Esophagus (tissue), 2 donors: Measurements from ENCODE around the gene AMFR. TPM values are rescaled to one million over a fixed set of nuclear protein-coding genes. Genes with fewer than 3 reads are reported as not detected.

Experiments
- H3K27ac ChIP-seq, 2 donors: one replicate each; pipeline ENCODE4 v1.5.1; 2013; ENCODE audit warnings: low read depth in 2 of 2, mild to moderate bottlenecking in 2 of 2, inconsistent platforms in 1 of 2, low read length in 1 of 2, moderate library complexity in 1 of 2
- H3K27me3 ChIP-seq, 2 donors: one replicate each; pipeline ENCODE4 v1.6.1; 2013; ENCODE audit warnings: low read length in 2 of 2, control low read depth in 1 of 2, mild to moderate bottlenecking in 1 of 2; ENCODE audit not compliant: insufficient read depth in 2 of 2, control insufficient read depth in 1 of 2
- H3K36me3 ChIP-seq, 2 donors: one replicate each; pipeline ENCODE4 v1.6.1; 2013; ENCODE audit warnings: low read length in 1 of 2; ENCODE audit not compliant: control insufficient read depth in 2 of 2, insufficient read depth in 2 of 2
- H3K4me1 ChIP-seq, 2 donors: one replicate each; pipeline ENCODE4 v1.6.1; 2013; ENCODE audit warnings: low read length in 1 of 2; ENCODE audit not compliant: control insufficient read depth in 2 of 2, insufficient read depth in 2 of 2
- H3K4me3 ChIP-seq, 2 donors: one replicate each; pipeline ENCODE4 v1.5.1; 2013; ENCODE audit warnings: low read length in 2 of 2, mild to moderate bottlenecking in 2 of 2, low read depth in 1 of 2, moderate library complexity in 1 of 2
- H3K9me3 ChIP-seq, 2 donors: one replicate each; pipeline ENCODE4 v1.6.1; 2013; ENCODE audit warnings: mild to moderate bottlenecking in 2 of 2, low read depth in 1 of 2, low read length in 1 of 2, moderate library complexity in 1 of 2; ENCODE audit not compliant: control insufficient read depth in 2 of 2, insufficient read depth in 1 of 2
- WGBS, 2 donors: extraction: QIAGEN DNeasy Blood & Tissue Kit; methylation state at CpG; one replicate each; pipeline ENCODE4 v1.1.7; 2013; 5-methylcytosine and 5-hydroxymethylcytosine counted together
- polyA plus RNA-seq, 2 donors: library from polyadenylated mRNA; stranded (reverse); fragments of 200-250 nt; gene quantifications; one replicate each; pipeline ENCODE4 v1.2.3, GENCODE V29; 2013
- donor health status: healthy with polysubstance abuse.
- donor health status: Bipolar disorder and iron deficiency.

The AMFR gene
- polyA plus RNA-seq, 2 donors = 57.3 to 62.5 TPM

DNA sequence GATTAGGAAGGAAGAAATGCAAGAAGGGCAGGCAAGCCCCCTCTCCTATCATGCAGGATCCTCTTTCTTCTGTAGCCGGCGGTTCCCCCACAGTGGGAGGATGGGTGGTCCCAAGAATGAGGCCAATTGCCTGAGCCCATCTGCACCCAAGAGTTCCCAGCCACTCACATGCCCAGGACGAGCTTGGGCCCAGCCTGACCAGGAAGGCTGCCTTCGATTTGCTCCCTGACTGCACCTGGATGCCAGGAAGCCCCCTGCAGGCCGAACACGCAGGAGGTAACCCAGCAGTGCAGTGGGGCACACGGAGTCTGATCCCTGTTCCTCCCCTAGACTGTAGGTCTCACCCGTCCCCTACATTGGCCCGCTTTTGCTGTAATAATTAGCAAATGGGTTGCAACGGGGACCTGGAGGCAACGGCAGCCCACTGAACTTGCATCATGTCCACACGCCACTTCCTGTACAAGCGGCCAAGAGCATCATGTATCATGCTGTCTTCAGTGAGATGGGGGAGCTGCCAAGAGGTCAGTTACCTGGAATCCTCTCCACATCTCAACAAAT is 67.5 kb downstream of the AMFR start:
- Histone ChIP-seq H3K36me3 (peaks cover 5 to 9% of the 10 kb centered on the region in 2 donors), H3K9me3 (no peaks in the 10 kb centered on the region), H3K4me3 (no peak overlapping the region), H3K4me1 (peaks cover 2 to 7% of the 10 kb centered on the region in 2 donors), H3K27ac (peak overlapping the region in 1 of 2 donors; percentile 14), H3K27me3 (no peaks in the 10 kb centered on the region)
- WGBS, 2 donors = 84 to 87% methylated on average over 13 of the region's 13 CpGs

- Histone ChIP-seq H3K9me3 (no peaks in the 10 kb centered on the region), H3K27me3 (no peaks in the 10 kb centered on the region), H3K36me3 (peaks cover 0 to 4% of the 10 kb centered on the region in 2 donors), H3K4me1 (peaks cover 2 to 7% of the 10 kb centered on the region in 2 donors), H3K4me3 (peak overlapping the region in 1 of 2 donors; percentile 47), H3K27ac (peak overlapping the region in 1 of 2 donors; percentile 14)
- 60 to 63% methylated on average over 13 of the region's 13 CpGs for WGBS, 2 donors
These were observed 68.0 kb downstream of the AMFR start for GRCh38 chr16:56357241-56357764.

DNA sequence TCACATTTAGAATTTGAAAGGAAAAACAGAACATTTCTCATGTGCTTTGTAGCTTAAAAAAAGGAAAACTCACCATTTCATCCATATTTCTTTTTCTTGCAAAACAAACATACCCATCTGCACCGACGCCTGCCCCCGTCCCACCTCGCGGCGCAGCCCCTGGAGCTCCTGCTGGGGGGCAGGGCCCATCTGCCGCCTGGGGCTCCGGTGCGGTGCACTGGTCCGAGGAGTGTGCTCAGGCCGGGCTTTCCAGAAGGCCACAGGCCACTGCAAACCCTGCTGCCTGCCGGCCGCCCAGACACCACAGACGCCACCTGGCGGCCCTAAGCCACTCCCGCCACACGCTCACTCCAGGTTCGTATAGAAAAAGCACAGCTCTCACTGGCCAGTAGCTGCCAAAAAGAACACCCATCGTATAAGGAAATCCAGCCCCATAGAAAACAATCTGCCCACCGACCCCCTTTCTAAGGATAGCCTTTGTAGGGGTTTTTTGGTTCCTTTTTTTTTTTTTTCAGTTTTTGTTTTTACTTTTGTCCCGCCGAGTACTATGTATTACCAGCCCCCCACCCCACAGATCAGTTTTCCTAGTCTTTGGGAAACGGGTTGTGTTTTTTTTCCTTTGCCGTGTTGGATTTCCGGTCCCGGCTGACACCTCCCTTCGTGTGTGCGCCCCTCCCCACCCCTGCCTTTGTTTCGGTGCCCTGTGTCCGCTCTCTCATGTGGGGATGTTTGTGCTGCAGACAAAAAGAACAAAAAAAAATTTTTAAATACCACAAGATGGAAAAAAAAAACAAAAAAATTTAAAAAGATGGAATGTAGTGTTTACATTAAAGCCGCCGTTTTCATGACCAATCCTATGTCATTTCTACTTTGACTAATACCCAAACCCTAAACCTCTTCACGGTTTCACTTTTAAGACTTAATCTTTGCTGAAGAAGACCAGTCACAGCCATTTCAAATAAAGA is 68.8 kb downstream of the AMFR start:
- H3K4me3 ChIP-seq = peak overlapping the region; percentile 35 to 47

GRCh38 chr16:56355786-56356275 is 69.5 kb downstream of the AMFR start:
- no peaks in the 10 kb centered on the region for H3K27me3 ChIP-seq
- H3K9me3 ChIP-seq = no peaks in the 10 kb centered on the region
- H3K4me1 ChIP-seq = peaks cover 2 to 7% of the 10 kb centered on the region in 2 donors
- no peak overlapping the region for H3K4me3 ChIP-seq
- H3K27ac ChIP-seq = no peak overlapping the region
- no peaks in the 10 kb centered on the region for H3K36me3 ChIP-seq
- 69 to 76% methylated on average over 14 of the region's 14 CpGs for WGBS, 2 donors

More for the DNA sequence above, 68.8 kb downstream of the AMFR start:
- Histone ChIP-seq H3K27ac (no peak overlapping the region), H3K27me3 (no peaks in the 10 kb centered on the region), H3K4me1 (peaks cover 2 to 7% of the 10 kb centered on the region in 2 donors), H3K36me3 (no peaks in the 10 kb centered on the region), H3K9me3 (no peaks in the 10 kb centered on the region)
- WGBS, 2 donors = 2 to 4% methylated on average over 33 of the region's 33 CpGs

- Histone ChIP-seq H3K4me1 (peaks cover 2 to 7% of the 10 kb centered on the region in 2 donors), H3K27me3 (no peaks in the 10 kb centered on the region), H3K27ac (no peak overlapping the region), H3K36me3 (no peaks in the 10 kb centered on the region), H3K9me3 (no peaks in the 10 kb centered on the region), H3K4me3 (no peak overlapping the region)
- 93 to 94% methylated on average over 9 of the region's 9 CpGs for WGBS, 2 donors
These were observed 70.1 kb downstream of the AMFR start for GRCh38 chr16:56355221-56355620.

DNA sequence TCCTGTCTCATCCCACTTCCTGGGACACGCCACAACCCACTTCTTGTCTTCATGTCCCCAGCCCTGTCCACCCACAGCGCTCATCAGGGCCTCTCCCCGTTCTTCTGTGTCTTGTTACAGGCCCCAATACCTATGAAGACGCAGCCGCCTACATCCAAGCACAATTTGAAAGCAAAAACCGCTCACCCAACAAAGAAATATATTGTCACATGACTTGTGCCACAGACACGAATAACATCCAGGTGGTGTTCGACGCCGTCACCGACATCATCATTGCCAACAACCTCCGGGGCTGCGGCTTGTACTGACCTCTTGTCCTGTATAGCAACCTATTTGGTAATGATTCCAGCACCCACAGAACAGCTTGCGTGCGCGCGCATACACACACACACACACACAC is 70.6 kb downstream of the AMFR start:
- Histone ChIP-seq H3K9me3 (no peaks in the 10 kb centered on the region), H3K36me3 (no peaks in the 10 kb centered on the region), H3K27ac (no peak overlapping the region), H3K4me1 (peaks cover 2 to 7% of the 10 kb centered on the region in 2 donors), H3K4me3 (no peak overlapping the region), H3K27me3 (no peaks in the 10 kb centered on the region)
- 93 to 95% methylated on average over 17 of the region's 17 CpGs for WGBS, 2 donors

GRCh38 chr16:56354016-56354415 is 71.3 kb downstream of the AMFR start:
- Histone ChIP-seq H3K9me3 (no peaks in the 10 kb centered on the region), H3K4me3 (no peak overlapping the region)
- WGBS, 2 donors = 92 to 94% methylated on average over 7 of the region's 7 CpGs

DNA sequence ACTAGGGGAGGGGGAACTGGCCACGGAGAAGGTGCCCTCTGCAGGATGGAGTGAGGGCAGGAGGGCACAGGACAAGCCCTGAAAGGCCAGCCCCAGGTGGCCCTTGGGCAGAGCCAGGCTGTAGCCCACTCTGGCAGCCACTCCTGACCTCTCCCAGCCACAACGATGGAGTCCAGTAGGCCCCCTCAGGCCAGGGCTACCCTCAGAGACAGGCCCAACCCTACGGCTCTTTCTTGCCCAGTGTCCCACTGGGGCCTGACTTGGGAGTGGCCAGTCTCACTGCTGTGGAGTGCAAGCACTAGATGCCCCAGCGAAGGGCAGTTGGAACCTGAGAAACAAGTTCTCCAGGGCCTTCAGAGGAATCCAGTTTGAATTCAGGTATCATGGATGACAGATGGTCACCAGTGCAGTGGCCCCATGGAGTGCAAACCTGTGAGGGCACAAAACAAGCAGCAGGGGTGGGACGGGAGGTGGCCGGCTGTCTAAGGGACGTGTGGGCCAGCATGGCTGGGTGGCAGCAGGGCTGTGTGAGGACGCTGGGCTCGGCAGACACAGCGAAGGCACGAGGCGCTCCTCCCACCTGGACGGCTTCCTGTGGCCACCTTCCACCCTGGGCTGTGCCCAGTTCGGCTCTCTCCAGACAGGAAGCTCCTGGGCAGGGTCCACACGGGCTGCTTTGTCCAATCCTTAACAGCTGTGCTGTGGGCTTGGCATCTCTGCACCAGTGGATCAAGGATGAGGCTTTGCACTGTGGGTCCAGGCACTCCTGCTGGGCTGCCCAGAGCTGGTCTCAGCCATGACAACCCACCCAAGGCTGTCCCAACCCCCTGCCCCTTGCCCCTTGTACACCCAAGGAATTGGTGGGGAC is 72.1 kb downstream of the AMFR start:
- H3K4me1 ChIP-seq = peaks cover 2 to 7% of the 10 kb centered on the region in 2 donors
- no peaks in the 10 kb centered on the region for H3K9me3 ChIP-seq
- H3K36me3 ChIP-seq = no peaks in the 10 kb centered on the region
- H3K27me3 ChIP-seq = no peaks in the 10 kb centered on the region
- no peak overlapping the region for H3K27ac ChIP-seq
- WGBS, 2 donors = 83 to 85% methylated on average over 15 of the region's 15 CpGs
- no peak overlapping the region for H3K4me3 ChIP-seq

More at GRCh38 chr16:56354016-56354415, 71.3 kb downstream of the AMFR start:
- Histone ChIP-seq H3K27ac (no peak overlapping the region), H3K27me3 (no peaks in the 10 kb centered on the region), H3K36me3 (no peaks in the 10 kb centered on the region), H3K4me1 (peaks cover 2 to 7% of the 10 kb centered on the region in 2 donors)
